HEK293T (cell line): ENCODE measurements around the gene HACL1.

Source experiments
- CTBP1 ChIP-seq: fragments of 450-650 bp; IDR thresholded peaks from 2 replicates; pipeline ENCODE4 v1.6.1; 2016; ENCODE audit warnings: borderline replicate concordance
- FOXA1 ChIP-seq: fragments of 450-650 bp; IDR thresholded peaks from 2 replicates; pipeline ENCODE4 v1.6.1; 2016; ENCODE audit warnings: mild to moderate bottlenecking
- NFRKB ChIP-seq: fragments of 450-650 bp; IDR thresholded peaks from 2 replicates; pipeline ENCODE4 v1.6.1; 2016; ENCODE audit warnings: mild to moderate bottlenecking, moderate library complexity
- SP1 ChIP-seq: fragments of 450-650 bp; IDR thresholded peaks from 2 replicates; pipeline ENCODE4 v1.6.1; 2017
- SUZ12 ChIP-seq: fragments of 450-650 bp; IDR thresholded peaks from 2 replicates; pipeline ENCODE4 v1.6.1; 2016; ENCODE audit warnings: mild to moderate bottlenecking
- TARDBP ChIP-seq: fragments of 450-650 bp; IDR thresholded peaks from 2 replicates; pipeline ENCODE4 v1.6.1; 2016
- ZNF384 ChIP-seq: fragments of 450-650 bp; IDR thresholded peaks from 2 replicates; pipeline ENCODE4 v1.6.1; 2016
- TF ChIP-seq, protein P1 (sequence below): fragments of 450-650 bp; IDR thresholded peaks from 2 replicates; pipeline ENCODE4 v1.6.1; 2016

DNA sequence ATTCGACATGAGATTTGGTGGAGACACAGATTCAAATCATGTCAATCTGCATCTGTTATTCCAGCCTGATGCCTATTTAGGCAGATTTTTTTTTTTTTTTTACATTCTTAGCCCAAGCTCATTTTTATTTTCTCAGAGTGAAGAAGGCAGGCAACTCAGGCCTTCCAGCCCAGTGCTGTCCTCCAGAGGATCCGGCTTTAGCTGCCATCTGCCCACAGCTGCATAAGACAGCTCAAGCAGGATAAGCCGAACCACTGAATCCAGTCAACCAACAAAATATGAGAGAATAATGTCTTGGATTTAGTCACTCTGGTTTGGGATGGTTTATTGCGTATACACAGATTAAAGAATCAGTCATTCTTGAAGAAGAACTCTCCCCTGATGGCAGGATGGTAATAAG is 60.0 kb downstream of the HACL1 start:
- no peak for TF ChIP-seq SP1
- no peak for TF ChIP-seq TARDBP
- no peak for TF ChIP-seq NFRKB
- TF ChIP-seq CTBP1, result no peak
- TF ChIP-seq SUZ12, result no peak
- TF ChIP-seq, protein P1, sequence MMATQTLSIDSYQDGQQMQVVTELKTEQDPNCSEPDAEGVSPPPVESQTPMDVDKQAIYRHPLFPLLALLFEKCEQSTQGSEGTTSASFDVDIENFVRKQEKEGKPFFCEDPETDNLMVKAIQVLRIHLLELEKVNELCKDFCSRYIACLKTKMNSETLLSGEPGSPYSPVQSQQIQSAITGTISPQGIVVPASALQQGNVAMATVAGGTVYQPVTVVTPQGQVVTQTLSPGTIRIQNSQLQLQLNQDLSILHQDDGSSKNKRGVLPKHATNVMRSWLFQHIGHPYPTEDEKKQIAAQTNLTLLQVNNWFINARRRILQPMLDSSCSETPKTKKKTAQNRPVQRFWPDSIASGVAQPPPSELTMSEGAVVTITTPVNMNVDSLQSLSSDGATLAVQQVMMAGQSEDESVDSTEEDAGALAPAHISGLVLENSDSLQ, result no peak
- TF ChIP-seq FOXA1, result no peak
- TF ChIP-seq ZNF384, result no peak
